Neural progenitor cell (in vitro differentiated cells): Measurements from ENCODE around the gene ZFAND3.

Experiments used
- EZH2 ChIP-seq: fragments of 200-600 bp; sonication (generic); IDR thresholded peaks from 2 replicates; pipeline ENCODE4 v1.6.1; 2017; ENCODE audit warnings: antibody characterized with exemption, mild to moderate bottlenecking, moderate library complexity
- EZH2phosphoT487 ChIP-seq: fragments of 200-600 bp; sonication (generic); IDR thresholded peaks from 2 replicates; pipeline ENCODE4 v1.6.1; 2017; ENCODE audit warnings: antibody characterized with exemption
- TF ChIP-seq, protein P1 (sequence below): fragments of 200-600 bp; sonication (generic); IDR thresholded peaks from 2 replicates; pipeline ENCODE4 v1.5.1; 2017; ENCODE audit warnings: antibody characterized with exemption, mild to moderate bottlenecking

DNA sequence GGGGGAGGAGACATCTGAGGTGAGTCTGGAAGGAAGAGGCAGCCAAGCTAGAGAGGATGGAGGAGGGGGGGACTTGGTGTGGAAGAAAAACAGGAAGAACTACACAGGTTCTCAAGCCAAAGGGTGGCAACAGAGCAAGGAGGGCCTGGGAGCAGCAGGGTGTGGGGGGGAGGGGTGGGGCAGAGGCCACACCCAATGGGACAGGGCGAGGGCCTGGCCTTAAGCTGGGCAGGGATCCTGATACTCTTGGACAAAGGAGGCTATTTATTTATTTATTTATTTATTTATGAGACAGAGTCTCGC lies 359.0 kb downstream of the ZFAND3 start:
- TF ChIP-seq, protein P1, sequence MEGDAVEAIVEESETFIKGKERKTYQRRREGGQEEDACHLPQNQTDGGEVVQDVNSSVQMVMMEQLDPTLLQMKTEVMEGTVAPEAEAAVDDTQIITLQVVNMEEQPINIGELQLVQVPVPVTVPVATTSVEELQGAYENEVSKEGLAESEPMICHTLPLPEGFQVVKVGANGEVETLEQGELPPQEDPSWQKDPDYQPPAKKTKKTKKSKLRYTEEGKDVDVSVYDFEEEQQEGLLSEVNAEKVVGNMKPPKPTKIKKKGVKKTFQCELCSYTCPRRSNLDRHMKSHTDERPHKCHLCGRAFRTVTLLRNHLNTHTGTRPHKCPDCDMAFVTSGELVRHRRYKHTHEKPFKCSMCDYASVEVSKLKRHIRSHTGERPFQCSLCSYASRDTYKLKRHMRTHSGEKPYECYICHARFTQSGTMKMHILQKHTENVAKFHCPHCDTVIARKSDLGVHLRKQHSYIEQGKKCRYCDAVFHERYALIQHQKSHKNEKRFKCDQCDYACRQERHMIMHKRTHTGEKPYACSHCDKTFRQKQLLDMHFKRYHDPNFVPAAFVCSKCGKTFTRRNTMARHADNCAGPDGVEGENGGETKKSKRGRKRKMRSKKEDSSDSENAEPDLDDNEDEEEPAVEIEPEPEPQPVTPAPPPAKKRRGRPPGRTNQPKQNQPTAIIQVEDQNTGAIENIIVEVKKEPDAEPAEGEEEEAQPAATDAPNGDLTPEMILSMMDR, result no peak
- TF ChIP-seq EZH2 (no peak), EZH2phosphoT487 (no peak)
